ENCODE results near the gene RPL18.

- TF ChIP-seq POLR2A (IDR thresholded peaks at IDR 0.05) (no peak), CTCF (IDR thresholded peaks at IDR 0.05) (no peak)
Observed at GRCh38 chr19:48595171-48595570, 23.8 kb downstream of the RPL18 start.
